Liver (tissue), 9 donors: ENCODE results near the gene NEUROG1. TPM values are rescaled to one million over a fixed set of nuclear protein-coding genes. Genes with fewer than 3 reads are reported as not detected.

Source experiments
- DNase-seq: peaks from one replicate; pipeline ENCODE4 v3.0.0-alpha.2; 2017; ENCODE audit warnings: low spot score
- H3K27ac ChIP-seq, 2 donors: one replicate each; pipeline ENCODE4 v1.7.0; 2013; ENCODE audit warnings: inconsistent platforms in 2 of 2, low read length in 2 of 2, control low read depth in 1 of 2, low read depth in 1 of 2, mild to moderate bottlenecking in 1 of 2
- H3K27me3 ChIP-seq, 4 donors: one replicate each; pipeline versions ENCODE4 v1.6.1 to v1.7.0; 2013; ENCODE audit warnings: low read length in 3 of 4, inconsistent platforms in 1 of 4, mild to moderate bottlenecking in 1 of 4, moderate library complexity in 1 of 4; ENCODE audit not compliant: control insufficient read depth in 4 of 4, insufficient read depth in 4 of 4
- H3K36me3 ChIP-seq, 4 donors: one replicate each; pipeline versions ENCODE4 v1.6.1 to v1.7.0; 2013; ENCODE audit warnings: low read length in 3 of 4, mild to moderate bottlenecking in 3 of 4, low read depth in 1 of 4, moderate library complexity in 1 of 4; ENCODE audit not compliant: control insufficient read depth in 4 of 4, insufficient read depth in 3 of 4
- H3K4me1 ChIP-seq, 4 donors: one replicate each; pipeline versions ENCODE4 v1.6.1 to v1.7.0; 2013; ENCODE audit warnings: low read length in 3 of 4, mild to moderate bottlenecking in 3 of 4, moderate library complexity in 1 of 4; ENCODE audit not compliant: control insufficient read depth in 4 of 4, insufficient read depth in 4 of 4
- H3K4me3 ChIP-seq, 3 donors: one replicate each; pipeline versions ENCODE4 v1.6.1 to v1.7.0; 2013; ENCODE audit warnings: low read length in 3 of 3, control low read depth in 1 of 3, low read depth in 1 of 3, mild to moderate bottlenecking in 1 of 3
- H3K9ac ChIP-seq, 2 donors: one replicate each; pipeline ENCODE4 v1.7.0; 2013; ENCODE audit warnings: low read length in 2 of 2, mild to moderate bottlenecking in 2 of 2, moderate library complexity in 2 of 2, control low read depth in 1 of 2, low read depth in 1 of 2
- H3K9me3 ChIP-seq, 4 donors: one replicate each; pipeline versions ENCODE4 v1.6.1 to v1.7.0; 2013; ENCODE audit warnings: low read length in 3 of 4; ENCODE audit not compliant: control insufficient read depth in 4 of 4
- EGR1 ChIP-seq, 2 donors: IDR thresholded peaks; 2 replicates each; pipeline ENCODE4 v1.6.1; 2016 to 2018; ENCODE audit warnings: antibody characterized with exemption in 2 of 2, low read depth in 2 of 2
- FOXA2 ChIP-seq: IDR thresholded peaks from 2 replicates; pipeline ENCODE4 v1.6.1; 2016; ENCODE audit warnings: antibody characterized with exemption
- HNF4A ChIP-seq, 2 donors: conservative IDR thresholded peaks; 2 replicates each; pipeline ENCODE4 v1.6.1; 2016; ENCODE audit warnings: antibody characterized with exemption in 2 of 2, mild to moderate bottlenecking in 2 of 2
- JUND ChIP-seq, 2 donors: IDR thresholded peaks; 2 replicates each; pipeline ENCODE4 v1.6.1; 2016; ENCODE audit warnings: antibody characterized with exemption in 2 of 2
- NR2F2 ChIP-seq: IDR thresholded peaks from 2 replicates; pipeline ENCODE4 v1.6.1; 2016; ENCODE audit warnings: antibody characterized with exemption
- RAD21 ChIP-seq, 2 donors: IDR thresholded peaks; 2 replicates each; pipeline ENCODE4 v1.6.1; 2016; ENCODE audit warnings: antibody characterized with exemption in 2 of 2, mild to moderate bottlenecking in 2 of 2
- RXRA ChIP-seq, 2 donors: IDR thresholded peaks; 2 replicates each; pipeline ENCODE4 v1.6.1; 2017 to 2018; ENCODE audit warnings: antibody characterized with exemption in 2 of 2, mild to moderate bottlenecking in 1 of 2
- SP1 ChIP-seq: IDR thresholded peaks from 2 replicates; pipeline ENCODE4 v1.6.1; 2018; ENCODE audit warnings: antibody characterized with exemption, mild to moderate bottlenecking
- TAF1 ChIP-seq: conservative IDR thresholded peaks from 2 replicates; pipeline ENCODE4 v1.6.1; 2016; ENCODE audit warnings: antibody characterized with exemption, mild to moderate bottlenecking
- YY1 ChIP-seq: IDR thresholded peaks from 2 replicates; pipeline ENCODE4 v1.6.1; 2016; ENCODE audit warnings: antibody characterized with exemption, mild to moderate bottlenecking
- WGBS: extraction: QIAGEN DNeasy Blood & Tissue Kit; methylation state at CpG from one replicate; pipeline ENCODE4 v1.1.7; 2013; 5-methylcytosine and 5-hydroxymethylcytosine counted together
- polyA plus RNA-seq, 2 donors: library from polyadenylated mRNA; stranded (reverse) in 1 of 2; unstranded in 1 of 2; fragments of 200-250 nt in 1 of 2; fragments of >200 nt in 1 of 2; fragmentation: Nextera tagmentation in 1 of 2; extraction: Ambion mirVana in 1 of 2; gene quantifications; one replicate each; pipeline versions ENCODE4 v1.2.1 to v1.2.3, GENCODE V29; 2013 to 2015
- total RNA-seq, 2 donors: library from RNA; depleted of rRNA; stranded (reverse); fragments of >200 nt; gene quantifications; one replicate each; pipeline ENCODE4 v1.2.3, GENCODE V29; 2014
- TF ChIP-seq, protein P1 (sequence below): IDR thresholded peaks from 2 replicates; pipeline ENCODE4 v1.6.1; 2016; ENCODE audit warnings: antibody characterized with exemption, mild to moderate bottlenecking
- TF ChIP-seq, protein P2 (sequence below): IDR thresholded peaks from 2 replicates; pipeline ENCODE4 v1.6.1; 2016; ENCODE audit warnings: antibody characterized with exemption
- TF ChIP-seq, protein P3 (sequence below): IDR thresholded peaks from 2 replicates; pipeline ENCODE4 v1.6.1; 2016; ENCODE audit warnings: antibody characterized with exemption
- TF ChIP-seq, protein P4 (sequence below): fragments of 150-350 bp; IDR thresholded peaks from 2 replicates; pipeline ENCODE4 v1.5.1; 2017; ENCODE audit warnings: improper control_type of control experiment, low read depth, low read length; ENCODE audit not compliant: missing input control
- TF ChIP-seq, protein P5 (sequence below): IDR thresholded peaks from 2 replicates; pipeline ENCODE4 v1.6.1; 2016; ENCODE audit warnings: antibody characterized with exemption
- donor health status: healthy.
- donor health status: healthy.
- donor health status: healthy.
- donor health status: healthy.
- donor health status: healthy.

Gene NEUROG1
- total and polyA plus RNA-seq, 4 donors, result not detected

DNA sequence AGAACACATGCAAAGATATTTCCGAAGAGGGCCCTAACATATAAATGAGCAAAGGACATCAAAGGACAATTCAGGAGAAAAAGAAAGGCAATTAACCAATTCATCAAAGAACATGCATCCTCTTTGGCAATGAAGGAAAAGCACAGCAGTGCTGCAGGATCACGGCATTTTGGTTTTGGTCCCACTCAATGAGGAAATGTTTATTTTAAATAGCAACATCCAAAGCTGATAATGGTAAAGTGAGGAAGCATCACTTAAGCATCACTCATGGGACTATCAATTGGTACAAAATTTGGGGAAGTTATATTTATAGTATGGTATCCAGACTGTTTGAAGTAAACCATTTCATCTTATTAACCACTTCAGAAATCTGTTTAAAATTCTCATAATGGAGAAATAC lies 48.5 kb upstream of the NEUROG1 start:
- H3K27me3 ChIP-seq, result peaks cover 0 to 9% (median 4%) of the 10 kb centered on the region in 4 donors
- H3K4me1 ChIP-seq, result no peaks in the 10 kb centered on the region
- DNase-seq, result no peak
- WGBS, result 80% methylated on average over 2 of the region's 2 CpGs
- H3K9me3 ChIP-seq, result peaks cover 0 to 1% (median 0%) of the 10 kb centered on the region in 4 donors
- no peak overlapping the region for H3K27ac ChIP-seq
- no peak overlapping the region for H3K4me3 ChIP-seq
- no peak overlapping the region for H3K9ac ChIP-seq
- TF ChIP-seq RXRA (IDR thresholded peaks at IDR 0.05) (no peak), NR2F2 (no peak), EGR1 (IDR thresholded peaks at IDR 0.05; ENCODE audit: low read depth in 2 of 2) (no peak)
- TF ChIP-seq, protein P1, sequence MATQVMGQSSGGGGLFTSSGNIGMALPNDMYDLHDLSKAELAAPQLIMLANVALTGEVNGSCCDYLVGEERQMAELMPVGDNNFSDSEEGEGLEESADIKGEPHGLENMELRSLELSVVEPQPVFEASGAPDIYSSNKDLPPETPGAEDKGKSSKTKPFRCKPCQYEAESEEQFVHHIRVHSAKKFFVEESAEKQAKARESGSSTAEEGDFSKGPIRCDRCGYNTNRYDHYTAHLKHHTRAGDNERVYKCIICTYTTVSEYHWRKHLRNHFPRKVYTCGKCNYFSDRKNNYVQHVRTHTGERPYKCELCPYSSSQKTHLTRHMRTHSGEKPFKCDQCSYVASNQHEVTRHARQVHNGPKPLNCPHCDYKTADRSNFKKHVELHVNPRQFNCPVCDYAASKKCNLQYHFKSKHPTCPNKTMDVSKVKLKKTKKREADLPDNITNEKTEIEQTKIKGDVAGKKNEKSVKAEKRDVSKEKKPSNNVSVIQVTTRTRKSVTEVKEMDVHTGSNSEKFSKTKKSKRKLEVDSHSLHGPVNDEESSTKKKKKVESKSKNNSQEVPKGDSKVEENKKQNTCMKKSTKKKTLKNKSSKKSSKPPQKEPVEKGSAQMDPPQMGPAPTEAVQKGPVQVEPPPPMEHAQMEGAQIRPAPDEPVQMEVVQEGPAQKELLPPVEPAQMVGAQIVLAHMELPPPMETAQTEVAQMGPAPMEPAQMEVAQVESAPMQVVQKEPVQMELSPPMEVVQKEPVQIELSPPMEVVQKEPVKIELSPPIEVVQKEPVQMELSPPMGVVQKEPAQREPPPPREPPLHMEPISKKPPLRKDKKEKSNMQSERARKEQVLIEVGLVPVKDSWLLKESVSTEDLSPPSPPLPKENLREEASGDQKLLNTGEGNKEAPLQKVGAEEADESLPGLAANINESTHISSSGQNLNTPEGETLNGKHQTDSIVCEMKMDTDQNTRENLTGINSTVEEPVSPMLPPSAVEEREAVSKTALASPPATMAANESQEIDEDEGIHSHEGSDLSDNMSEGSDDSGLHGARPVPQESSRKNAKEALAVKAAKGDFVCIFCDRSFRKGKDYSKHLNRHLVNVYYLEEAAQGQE, result no peak
- TF ChIP-seq, protein P2, sequence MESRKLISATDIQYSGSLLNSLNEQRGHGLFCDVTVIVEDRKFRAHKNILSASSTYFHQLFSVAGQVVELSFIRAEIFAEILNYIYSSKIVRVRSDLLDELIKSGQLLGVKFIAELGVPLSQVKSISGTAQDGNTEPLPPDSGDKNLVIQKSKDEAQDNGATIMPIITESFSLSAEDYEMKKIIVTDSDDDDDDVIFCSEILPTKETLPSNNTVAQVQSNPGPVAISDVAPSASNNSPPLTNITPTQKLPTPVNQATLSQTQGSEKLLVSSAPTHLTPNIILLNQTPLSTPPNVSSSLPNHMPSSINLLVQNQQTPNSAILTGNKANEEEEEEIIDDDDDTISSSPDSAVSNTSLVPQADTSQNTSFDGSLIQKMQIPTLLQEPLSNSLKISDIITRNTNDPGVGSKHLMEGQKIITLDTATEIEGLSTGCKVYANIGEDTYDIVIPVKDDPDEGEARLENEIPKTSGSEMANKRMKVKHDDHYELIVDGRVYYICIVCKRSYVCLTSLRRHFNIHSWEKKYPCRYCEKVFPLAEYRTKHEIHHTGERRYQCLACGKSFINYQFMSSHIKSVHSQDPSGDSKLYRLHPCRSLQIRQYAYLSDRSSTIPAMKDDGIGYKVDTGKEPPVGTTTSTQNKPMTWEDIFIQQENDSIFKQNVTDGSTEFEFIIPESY, result no peak
- TF ChIP-seq, protein P3, sequence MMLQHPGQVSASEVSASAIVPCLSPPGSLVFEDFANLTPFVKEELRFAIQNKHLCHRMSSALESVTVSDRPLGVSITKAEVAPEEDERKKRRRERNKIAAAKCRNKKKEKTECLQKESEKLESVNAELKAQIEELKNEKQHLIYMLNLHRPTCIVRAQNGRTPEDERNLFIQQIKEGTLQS, result no peak
- H3K36me3 ChIP-seq, result no peaks in the 10 kb centered on the region

DNA sequence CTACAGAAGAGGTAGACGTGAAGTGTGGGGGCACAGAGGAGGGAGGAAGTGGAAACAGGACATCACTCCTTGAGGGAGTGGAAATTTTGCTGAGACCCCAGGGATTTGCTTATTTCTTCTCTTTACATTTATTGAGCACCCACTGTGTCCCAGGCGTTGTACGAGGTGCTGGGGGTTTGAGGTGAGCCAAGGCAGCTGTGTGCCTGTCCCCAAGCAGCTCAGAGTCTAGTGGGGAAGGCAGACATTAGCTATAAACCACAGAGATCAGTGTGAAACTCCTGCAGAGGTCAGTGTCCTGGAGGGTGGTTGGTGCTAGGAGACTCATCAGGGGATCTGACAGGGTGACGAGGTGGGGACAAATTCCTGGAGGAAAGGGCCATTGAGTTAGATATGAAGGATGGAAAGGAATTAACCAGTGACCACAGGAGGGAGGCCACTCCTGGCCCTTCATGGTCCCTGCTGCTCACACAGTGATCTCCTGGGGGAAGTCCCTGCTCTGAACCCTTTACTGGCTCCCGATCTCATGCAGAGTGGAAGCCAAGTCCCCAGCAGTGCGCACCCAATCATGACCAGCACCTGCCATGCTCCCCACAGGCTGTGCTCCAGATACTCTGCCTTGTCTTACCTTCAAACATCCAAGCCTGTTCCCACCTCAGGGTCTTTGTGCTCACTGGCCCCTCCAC lies 46.5 kb upstream of the NEUROG1 start:
- TF ChIP-seq JUND (IDR thresholded peaks at IDR 0.05) (no peak), HNF4A (conservative IDR thresholded peaks at IDR 0.05) (no peak), FOXA2 (no peak), RAD21 (IDR thresholded peaks at IDR 0.05) (no peak), NR2F2 (no peak), YY1 (no peak), EGR1 (IDR thresholded peaks at IDR 0.05; ENCODE audit: low read depth in 2 of 2) (no peak), TAF1 (no peak), SP1 (no peak)
- TF ChIP-seq, protein P4, sequence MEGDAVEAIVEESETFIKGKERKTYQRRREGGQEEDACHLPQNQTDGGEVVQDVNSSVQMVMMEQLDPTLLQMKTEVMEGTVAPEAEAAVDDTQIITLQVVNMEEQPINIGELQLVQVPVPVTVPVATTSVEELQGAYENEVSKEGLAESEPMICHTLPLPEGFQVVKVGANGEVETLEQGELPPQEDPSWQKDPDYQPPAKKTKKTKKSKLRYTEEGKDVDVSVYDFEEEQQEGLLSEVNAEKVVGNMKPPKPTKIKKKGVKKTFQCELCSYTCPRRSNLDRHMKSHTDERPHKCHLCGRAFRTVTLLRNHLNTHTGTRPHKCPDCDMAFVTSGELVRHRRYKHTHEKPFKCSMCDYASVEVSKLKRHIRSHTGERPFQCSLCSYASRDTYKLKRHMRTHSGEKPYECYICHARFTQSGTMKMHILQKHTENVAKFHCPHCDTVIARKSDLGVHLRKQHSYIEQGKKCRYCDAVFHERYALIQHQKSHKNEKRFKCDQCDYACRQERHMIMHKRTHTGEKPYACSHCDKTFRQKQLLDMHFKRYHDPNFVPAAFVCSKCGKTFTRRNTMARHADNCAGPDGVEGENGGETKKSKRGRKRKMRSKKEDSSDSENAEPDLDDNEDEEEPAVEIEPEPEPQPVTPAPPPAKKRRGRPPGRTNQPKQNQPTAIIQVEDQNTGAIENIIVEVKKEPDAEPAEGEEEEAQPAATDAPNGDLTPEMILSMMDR, result no peak
- TF ChIP-seq, protein P3, result no peak
- TF ChIP-seq, protein P5, sequence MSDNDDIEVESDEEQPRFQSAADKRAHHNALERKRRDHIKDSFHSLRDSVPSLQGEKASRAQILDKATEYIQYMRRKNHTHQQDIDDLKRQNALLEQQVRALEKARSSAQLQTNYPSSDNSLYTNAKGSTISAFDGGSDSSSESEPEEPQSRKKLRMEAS, result no peak
- TF ChIP-seq, protein P1, result no peak
- H3K4me1 ChIP-seq, result no peaks in the 10 kb centered on the region
- peaks cover 0 to 15% (median 6%) of the 10 kb centered on the region in 4 donors for H3K27me3 ChIP-seq

More for the DNA sequence above, 46.5 kb upstream of the NEUROG1 start:
- no peaks in the 10 kb centered on the region for H3K36me3 ChIP-seq
- H3K27ac ChIP-seq, result no peak overlapping the region
- 63% methylated on average over 6 of the region's 6 CpGs for WGBS
- H3K9ac ChIP-seq, result no peak overlapping the region
- DNase-seq, result no peak
- H3K9me3 ChIP-seq, result peaks cover 0 to 3% (median 2%) of the 10 kb centered on the region in 4 donors
- no peak overlapping the region for H3K4me3 ChIP-seq
